ENCODE results near the gene COLEC12.

Gene COLEC12

DNA sequence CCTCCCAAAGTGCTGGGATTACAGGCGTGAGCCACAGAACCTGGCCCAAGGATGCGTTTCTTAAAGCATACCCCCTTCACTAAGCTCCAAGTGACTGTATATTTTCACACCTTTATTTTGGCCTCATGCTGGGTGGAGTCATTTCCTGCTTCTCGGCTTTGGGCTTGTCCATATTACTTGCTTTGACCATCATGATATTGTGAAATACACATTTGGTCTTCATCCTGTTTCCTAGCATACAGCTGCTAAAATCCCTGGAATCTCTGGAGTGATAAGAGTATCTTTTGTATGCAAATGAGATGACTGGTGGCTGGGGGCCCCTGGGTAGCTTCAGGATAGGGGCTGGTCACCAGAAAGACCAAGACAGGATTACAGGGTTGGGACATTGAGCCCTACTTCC lies 17.6 kb upstream of the COLEC12 start:
- no peak for DNase-seq (ENCODE audit: low read depth in 1 of 2, low spot score in 1 of 2)
- no peak for TF ChIP-seq JUND (IDR thresholded peaks at IDR 0.05; ENCODE audit: low read depth)
- in situ Hi-C loops (cut with HindIII; ENCODE audit: low pct_unique_long_range_greater_than_20kb, low sequenced_read_pairs) = no loop called here

DNA sequence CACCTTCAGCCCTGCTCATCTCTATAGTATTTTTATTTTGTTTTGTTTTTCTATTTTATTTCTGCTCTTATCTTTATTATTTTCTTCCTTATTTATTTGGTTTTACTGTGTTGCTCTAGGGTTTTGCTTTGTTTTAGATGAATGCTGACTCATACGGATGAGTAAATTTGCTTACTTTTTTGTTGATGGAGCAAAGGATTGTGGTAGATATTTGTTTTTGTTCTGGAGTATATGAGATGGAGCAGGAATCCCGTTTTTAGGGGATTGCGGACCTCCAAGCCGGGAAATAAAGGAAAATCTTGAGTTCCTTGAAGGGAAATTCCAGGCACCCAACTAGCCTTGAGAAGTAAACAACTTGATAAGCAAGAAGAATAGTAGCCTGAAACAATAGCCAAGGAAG lies 15.3 kb upstream of the COLEC12 start:
- no peak for DNase-seq (ENCODE audit: low read depth in 1 of 2, low spot score in 1 of 2)
- in situ Hi-C loops (cut with HindIII; ENCODE audit: low pct_unique_long_range_greater_than_20kb, low sequenced_read_pairs) = no loop called here
- no peak for TF ChIP-seq JUND (IDR thresholded peaks at IDR 0.05; ENCODE audit: low read depth)

DNA sequence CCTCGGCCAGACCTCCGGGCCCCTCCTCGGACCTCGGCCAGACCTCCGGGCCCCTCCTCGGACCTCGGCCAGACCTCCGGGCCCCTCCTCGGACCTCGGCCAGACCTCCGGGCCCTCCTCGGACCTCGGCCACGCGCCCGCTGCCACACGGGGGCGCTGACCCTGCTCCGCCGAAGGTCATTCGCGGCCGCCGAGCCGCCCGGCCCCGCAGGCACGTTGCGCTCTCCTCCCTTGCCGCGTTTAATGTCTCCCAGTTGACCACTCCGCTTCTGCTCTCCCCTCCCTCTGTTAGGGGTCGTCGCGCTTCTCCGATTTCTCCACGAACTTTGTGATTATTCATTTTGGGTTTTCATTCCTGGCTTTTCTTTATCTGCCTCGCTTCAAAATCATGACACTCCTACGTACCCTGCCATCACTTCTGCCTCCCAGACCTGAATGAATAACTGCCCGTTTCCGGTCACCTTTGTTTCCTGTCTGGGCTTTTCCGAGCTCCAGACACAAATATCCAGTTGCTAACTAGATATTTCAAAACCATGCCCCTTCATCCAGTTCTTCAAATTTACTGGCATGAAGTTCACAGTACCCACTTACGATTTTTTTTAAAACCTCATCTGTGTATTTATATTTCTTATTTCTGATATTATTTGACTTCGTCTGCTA lies 14.8 kb upstream of the COLEC12 start:
- in situ Hi-C loops (cut with HindIII; ENCODE audit: low pct_unique_long_range_greater_than_20kb, low sequenced_read_pairs) = no loop called here
- no peak for TF ChIP-seq JUND (IDR thresholded peaks at IDR 0.05; ENCODE audit: low read depth)

DNA sequence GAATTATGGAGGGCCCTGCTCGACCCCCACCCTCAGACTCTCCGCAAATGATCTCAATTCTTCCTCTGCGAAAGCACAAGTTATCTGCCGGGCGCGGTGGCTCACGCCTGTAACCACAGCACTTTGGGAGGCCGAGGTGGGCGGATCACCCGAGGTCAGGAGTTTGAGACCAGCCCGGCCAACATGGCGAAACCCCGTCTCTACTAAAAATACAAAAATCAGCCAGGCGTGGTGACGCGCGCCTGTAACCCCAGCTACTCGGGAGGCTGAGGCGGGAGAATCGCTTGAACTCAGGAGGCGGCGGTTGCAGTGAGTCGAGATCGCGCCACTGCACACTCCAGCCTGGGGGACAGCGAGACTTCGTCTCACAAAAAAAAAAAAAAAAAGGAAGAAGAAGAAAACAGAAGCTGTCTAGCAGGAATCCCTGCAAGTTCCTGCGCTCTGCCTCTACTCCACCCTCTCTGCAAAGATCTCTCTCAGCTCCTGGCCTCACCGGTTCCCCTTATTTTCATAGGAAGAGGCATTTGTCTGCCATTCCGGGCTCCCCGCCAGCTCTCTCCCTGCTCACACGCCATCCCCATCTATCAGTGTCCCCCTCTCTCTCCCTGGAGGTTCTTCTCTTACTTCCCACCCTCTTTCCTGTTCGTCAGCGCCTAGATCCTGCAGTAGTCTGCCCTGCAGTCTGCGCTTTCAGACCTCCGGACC lies 13.5 kb upstream of the COLEC12 start:
- no peak for DNase-seq (ENCODE audit: low read depth in 1 of 2, low spot score in 1 of 2)
- no peak for TF ChIP-seq JUND (IDR thresholded peaks at IDR 0.05; ENCODE audit: low read depth)
- in situ Hi-C loops (cut with HindIII; ENCODE audit: low pct_unique_long_range_greater_than_20kb, low sequenced_read_pairs) = no loop called here

More for the DNA sequence above, 14.8 kb upstream of the COLEC12 start:
- no peak for DNase-seq (ENCODE audit: low read depth in 1 of 2, low spot score in 1 of 2)

DNA sequence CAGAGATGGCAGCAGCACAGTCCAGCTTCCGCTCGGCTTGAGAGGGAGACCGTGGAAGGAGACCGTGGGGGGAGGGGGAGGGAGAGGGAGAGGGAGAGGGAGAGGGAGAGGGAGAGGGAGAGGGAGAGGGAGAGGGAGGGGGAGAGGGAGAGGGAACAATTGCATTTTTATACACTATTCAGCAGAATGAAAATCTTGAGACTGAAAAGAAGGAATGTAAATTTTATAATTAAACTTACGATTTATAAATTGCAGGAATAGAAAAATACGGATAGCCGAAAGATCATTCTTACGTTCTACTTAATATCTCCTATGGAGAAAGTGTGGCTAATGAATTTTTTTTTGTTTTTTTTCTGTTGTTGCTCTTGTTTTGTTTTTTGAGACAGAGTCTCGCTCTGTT lies 12.5 kb upstream of the COLEC12 start:
- no peak for DNase-seq (ENCODE audit: low read depth in 1 of 2, low spot score in 1 of 2)
- in situ Hi-C loops (cut with HindIII; ENCODE audit: low pct_unique_long_range_greater_than_20kb, low sequenced_read_pairs) = no loop called here
- TF ChIP-seq JUND (IDR thresholded peaks at IDR 0.05; ENCODE audit: low read depth) = no peak

DNA sequence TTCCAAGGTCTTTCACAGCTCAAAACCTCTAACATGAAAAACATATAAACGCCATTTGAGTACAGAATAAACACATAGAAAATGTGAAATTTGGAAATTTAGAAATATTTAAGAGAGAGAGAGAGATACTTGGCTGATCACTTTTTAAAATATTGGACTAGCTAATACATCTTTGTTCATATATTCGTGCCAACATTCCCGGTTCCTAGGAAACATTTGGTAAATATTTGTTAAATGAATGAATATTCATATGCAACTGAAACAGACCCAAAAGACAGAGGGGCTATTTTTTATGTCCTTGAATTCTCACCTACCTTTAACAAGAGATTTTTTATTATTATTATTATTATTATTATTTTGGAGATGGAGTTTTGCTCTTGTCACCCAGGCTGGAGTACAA lies 8.3 kb upstream of the COLEC12 start:
- no peak for DNase-seq (ENCODE audit: low read depth in 1 of 2, low spot score in 1 of 2)
- in situ Hi-C loops (cut with HindIII; ENCODE audit: low pct_unique_long_range_greater_than_20kb, low sequenced_read_pairs) = no loop called here
- TF ChIP-seq JUND (IDR thresholded peaks at IDR 0.05; ENCODE audit: low read depth) = no peak

DNA sequence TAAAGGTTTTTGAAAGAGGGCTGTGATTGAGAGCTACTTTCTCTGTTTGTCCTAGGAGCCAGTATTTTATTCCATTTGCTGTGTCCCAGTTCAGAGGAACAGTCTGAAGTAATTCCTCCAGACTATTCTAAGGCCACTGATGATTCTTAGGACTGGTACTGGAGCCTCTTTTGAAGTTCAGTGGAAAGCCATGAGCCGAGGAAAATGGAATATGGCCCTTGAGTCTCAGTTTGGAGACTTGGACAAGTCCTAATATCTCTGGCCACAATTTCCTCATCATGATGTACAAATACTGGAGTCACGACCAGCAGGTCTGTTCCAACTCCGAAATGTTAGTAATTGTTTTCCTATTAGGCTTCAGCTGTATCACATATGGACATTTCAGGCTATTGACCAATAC lies 7.1 kb upstream of the COLEC12 start:
- TF ChIP-seq JUND (IDR thresholded peaks at IDR 0.05; ENCODE audit: low read depth) = no peak
- no peak for DNase-seq (ENCODE audit: low read depth in 1 of 2, low spot score in 1 of 2)
- in situ Hi-C loops (cut with HindIII; ENCODE audit: low pct_unique_long_range_greater_than_20kb, low sequenced_read_pairs) = no loop called here

DNA sequence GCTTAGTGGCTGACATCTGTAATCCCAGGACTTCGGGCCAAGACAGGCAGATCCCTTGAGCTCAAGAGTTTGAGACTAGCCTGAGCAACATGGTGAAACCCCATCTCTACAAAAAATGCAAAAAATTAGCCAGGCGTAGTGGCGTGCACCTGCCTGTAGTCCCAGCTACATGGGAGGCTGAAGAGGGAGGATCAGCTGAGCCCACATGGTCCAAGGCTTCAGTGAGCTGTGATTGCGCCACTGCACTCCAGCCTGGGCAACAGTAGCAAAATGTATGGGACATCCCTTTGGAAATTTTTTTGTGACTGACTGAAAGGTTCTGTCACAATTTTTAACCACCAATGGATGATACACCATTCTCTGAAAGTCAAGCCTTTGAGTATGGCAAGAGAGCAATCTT lies 6.3 kb upstream of the COLEC12 start:
- in situ Hi-C loops (cut with HindIII; ENCODE audit: low pct_unique_long_range_greater_than_20kb, low sequenced_read_pairs) = no loop called here
- no peak for TF ChIP-seq JUND (IDR thresholded peaks at IDR 0.05; ENCODE audit: low read depth)
- no peak for DNase-seq (ENCODE audit: low read depth in 1 of 2, low spot score in 1 of 2)

DNA sequence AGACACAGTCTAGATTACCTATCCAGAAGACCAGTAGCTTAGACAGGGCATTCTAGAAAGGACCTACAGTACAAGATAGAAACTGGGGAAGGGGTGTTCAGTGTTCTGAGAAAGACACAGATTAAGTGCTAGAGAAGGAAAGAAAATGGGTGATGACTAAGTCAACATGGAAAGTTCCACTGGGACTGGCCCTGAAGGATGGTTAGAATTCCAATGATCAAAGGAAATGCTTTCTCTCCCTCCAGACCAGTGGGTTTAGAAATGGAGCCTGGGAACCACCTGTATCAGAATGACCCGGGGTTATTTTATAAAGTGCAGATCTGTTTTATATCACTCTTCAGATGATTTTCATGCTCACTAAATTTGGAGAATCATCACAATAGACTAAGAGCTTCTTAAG lies 5.8 kb upstream of the COLEC12 start:
- DNase-seq (ENCODE audit: low read depth in 1 of 2, low spot score in 1 of 2) = no peak
- no peak for TF ChIP-seq JUND (IDR thresholded peaks at IDR 0.05; ENCODE audit: low read depth)
- in situ Hi-C loops (cut with HindIII; ENCODE audit: low pct_unique_long_range_greater_than_20kb, low sequenced_read_pairs) = no loop called here

DNA sequence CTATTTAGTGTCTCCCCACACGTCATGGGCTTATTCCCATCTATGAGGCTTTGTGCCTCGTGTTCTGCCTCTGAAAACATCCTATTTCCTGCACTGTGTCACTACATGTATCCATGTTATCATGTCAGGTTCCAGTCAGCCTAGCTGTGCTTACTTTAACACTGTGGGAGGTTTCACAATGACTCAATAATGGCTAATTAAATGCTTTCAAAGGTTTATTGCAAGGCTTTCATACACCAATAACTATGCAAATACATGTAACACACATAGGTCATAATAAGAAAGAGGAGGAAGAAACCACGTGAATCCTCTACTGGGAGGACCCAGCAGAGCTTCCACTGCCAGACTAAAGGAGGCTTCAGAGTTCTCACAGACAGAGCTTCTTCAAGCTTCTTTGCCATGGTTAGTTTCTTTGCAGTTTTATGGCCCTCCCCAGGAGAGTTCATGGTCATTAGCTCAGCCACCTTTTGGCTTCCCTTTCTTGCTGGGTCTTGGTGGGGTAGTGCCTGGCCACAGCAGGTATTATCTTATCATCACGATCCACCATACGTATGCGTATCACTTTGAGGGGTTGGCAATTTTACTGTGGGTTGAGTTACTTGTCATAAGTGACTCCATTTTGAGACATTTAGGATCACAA lies 5.1 kb upstream of the COLEC12 start:
- TF ChIP-seq JUND (IDR thresholded peaks at IDR 0.05; ENCODE audit: low read depth) = no peak
- DNase-seq (ENCODE audit: low read depth in 1 of 2, low spot score in 1 of 2) = no peak
- in situ Hi-C loops (cut with HindIII; ENCODE audit: low pct_unique_long_range_greater_than_20kb, low sequenced_read_pairs) = no loop called here

DNA sequence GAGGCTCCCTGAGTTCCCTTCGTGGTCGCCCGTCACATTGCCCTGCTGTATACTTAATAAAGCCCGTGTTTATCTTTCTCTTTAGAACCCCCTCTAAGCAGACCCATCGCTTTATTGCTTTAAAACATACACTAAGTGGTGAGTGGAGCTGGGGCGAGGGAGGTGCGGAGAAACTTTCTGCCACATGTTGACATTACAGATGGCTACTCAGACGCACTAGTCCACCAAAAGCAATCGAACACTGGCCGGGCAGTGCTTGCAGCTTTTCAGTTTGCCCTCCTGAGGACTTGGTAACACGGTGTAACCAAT lies 859 bp upstream of the COLEC12 start:
- DNase-seq (ENCODE audit: low read depth in 1 of 2, low spot score in 1 of 2) = no peak

DNA sequence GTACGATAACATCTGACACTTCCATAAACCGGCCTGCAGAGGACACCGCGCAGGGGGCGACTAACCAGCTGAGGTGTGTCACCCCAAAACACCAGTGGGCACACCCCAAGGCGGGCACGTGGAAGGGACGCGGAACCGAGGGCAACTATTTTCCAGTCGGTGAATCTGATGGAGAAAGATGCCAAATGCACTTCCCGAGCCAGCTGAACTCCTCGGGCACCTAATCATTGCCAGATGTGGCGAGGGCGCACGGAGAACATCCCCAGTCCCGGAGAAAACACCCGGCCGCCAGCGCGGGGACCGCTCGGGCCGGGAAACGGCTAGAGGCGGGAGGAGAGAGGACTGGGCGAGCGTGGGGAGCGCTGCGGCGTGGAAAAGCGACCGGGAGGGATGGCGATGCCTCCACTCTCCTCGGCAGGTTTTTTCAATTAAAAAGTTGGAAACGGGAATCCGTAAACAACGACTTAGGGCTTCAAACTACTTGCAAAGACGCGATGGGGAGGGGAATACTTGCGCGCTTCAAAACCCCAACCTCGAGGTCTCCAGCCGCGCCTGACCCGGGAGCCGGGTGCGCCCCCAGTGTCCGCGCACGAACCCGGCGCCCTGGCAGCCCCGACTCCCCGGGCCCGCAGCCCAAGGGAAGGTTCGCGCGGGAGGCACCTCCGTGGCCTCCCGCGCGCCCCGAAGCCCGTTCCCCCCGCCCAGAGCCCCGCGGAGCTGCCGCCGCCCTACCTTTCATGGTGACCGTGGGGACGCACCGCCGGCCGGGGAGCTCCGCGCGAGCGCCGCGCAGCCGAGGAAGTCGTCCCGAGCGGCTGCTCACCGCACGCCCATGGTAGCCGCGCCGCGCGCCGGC lies 497 bp downstream of the COLEC12 start:
- in situ Hi-C loops (cut with HindIII; ENCODE audit: low pct_unique_long_range_greater_than_20kb, low sequenced_read_pairs) = no loop called here
- no peak for TF ChIP-seq JUND (IDR thresholded peaks at IDR 0.05; ENCODE audit: low read depth)
- no peak for DNase-seq (ENCODE audit: low read depth in 1 of 2, low spot score in 1 of 2)

More for the DNA sequence above, 859 bp upstream of the COLEC12 start:
- no peak for TF ChIP-seq JUND (IDR thresholded peaks at IDR 0.05; ENCODE audit: low read depth)
- in situ Hi-C loops (cut with HindIII; ENCODE audit: low pct_unique_long_range_greater_than_20kb, low sequenced_read_pairs) = no loop called here

All from T47D (cell line).